GM20431 (cell line): ENCODE results near the gene OCA2.

Source experiments
- in situ Hi-C: fragments of 300-500 bp; cut with MseI, MboI; formaldehyde crosslinking; loops from one replicate; pipeline ENCODE4 v1.15.0; 2020; ENCODE audit warnings: low sequenced_read_pairs; ENCODE audit not compliant: unreplicated experiment

Gene OCA2

GRCh38 chr15:27902680-27903385, 196.3 kb downstream of the OCA2 start:
- in situ Hi-C loops: no loop called here

- in situ Hi-C loops: no loop called here
These were observed 199.4 kb downstream of the OCA2 start for GRCh38 chr15:27899583-27900285.

GRCh38 chr15:27897481-27897880, 201.6 kb downstream of the OCA2 start:
- in situ Hi-C loops: no loop called here

DNA sequence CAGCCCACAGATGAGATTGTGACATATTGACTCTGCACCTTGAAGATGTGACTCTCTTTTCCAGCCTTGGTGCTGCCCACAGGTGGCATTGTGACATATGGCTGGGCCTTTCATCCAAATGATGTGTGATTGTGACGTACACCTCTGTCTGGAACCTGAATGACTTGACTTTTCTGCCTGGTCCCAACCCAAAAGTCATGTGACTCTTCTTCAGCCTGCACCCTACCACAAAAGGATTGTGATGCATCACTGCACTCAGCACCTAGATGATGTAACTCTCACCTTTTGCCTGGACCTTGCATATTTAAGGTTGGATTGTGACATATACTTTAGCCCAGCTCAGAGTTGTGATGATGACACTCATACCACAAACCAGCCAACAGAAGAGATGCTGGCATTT, 204.5 kb downstream of the OCA2 start:
- in situ Hi-C loops: no loop called here

- in situ Hi-C loops: no loop called here
These were observed 209.9 kb downstream of the OCA2 start for GRCh38 chr15:27889258-27889657.

DNA sequence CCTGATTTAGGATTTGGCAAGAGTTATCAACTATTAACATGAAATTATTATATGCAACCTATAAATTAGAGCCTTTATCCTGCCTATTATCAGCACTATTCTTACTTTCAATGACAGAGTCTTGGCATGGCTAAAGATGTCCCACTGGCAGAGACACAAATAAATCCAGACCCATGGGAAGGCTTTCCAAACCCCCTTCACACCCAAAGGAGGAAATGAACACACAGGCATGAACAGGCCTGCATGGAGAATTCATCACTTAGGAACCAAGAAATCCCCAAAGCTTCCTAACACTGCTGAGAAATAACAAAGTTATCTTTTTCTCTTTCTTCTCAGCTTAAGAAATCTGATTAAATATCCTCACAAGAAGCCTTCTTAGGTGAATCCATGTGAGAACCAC, 213.9 kb downstream of the OCA2 start:
- in situ Hi-C loops: no loop called here

- in situ Hi-C loops: no loop called here
These were observed 214.4 kb downstream of the OCA2 start for GRCh38 chr15:27884726-27885125.

DNA sequence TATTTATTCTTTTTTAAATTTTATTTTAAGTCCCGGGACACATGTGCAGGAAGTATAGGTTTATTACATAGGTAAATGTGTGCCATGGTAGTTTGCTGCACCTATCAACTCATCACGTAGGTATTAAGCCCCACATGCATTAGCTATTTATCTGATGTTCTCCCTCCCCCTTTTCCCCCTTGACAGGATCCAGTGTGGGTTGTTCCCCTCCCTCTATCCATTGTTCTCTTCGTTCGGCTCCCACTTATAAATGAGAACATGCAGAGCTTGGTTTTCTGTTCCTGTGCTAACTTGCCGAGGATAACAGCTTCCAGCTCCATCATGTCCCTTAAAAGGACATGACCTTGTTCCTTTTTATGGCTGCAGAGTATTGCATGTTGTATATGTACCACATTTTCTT, 220.3 kb downstream of the OCA2 start:
- in situ Hi-C loops: no loop called here

- in situ Hi-C loops: no loop called here
These were observed 225.3 kb downstream of the OCA2 start for GRCh38 chr15:27873828-27874227.

GRCh38 chr15:27873039-27873438, 226.1 kb downstream of the OCA2 start:
- in situ Hi-C loops: no loop called here

GRCh38 chr15:27872355-27872754, 226.8 kb downstream of the OCA2 start:
- in situ Hi-C loops: no loop called here

DNA sequence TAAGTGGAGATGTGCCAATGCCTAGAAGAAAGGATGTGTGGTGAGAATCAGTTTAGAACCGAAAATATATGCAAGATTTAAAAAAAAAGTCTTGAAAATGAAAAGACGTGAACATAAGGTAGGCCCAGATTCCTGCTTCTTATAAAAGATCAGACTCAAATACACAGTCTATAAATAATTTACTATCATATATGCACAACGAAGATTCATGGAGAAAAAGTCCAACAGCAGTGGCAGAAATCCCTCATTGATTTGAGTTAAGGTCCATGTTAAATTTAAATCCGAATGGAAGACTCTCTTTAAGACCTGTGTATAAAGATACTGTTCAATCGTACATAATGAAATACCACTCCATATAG, 227.2 kb downstream of the OCA2 start:
- in situ Hi-C loops: no loop called here

GRCh38 chr15:27871078-27871901, 227.8 kb downstream of the OCA2 start:
- in situ Hi-C loops: no loop called here

GRCh38 chr15:27870320-27870719, 228.8 kb downstream of the OCA2 start:
- in situ Hi-C loops: no loop called here

DNA sequence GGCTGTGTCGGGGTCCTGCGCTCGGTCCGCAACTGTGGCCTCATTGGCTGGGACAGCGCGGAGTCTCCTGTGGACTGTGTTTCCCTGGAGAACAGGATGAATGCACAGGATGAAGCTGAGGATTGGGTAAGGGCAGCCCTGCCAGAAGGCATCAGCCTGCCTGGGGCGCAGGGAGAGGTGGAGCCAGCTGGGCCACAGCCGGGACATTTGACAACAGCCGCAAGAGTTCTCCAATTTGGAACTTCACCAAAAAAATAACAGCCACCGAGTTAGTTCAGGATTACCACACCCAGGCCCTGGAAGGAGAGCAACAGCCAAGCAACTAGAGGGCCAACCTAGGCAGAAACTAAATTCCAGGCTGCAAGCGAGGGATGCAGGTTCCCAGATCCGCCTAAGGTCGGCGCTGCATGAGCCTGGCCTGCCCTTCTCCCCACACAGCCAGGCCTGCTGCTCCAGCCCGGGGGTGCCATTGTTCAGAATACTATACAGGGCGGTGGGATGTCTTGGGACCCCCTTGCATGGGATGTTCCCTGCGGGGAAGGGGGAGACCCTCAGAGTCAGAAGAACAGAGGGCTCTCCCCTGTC, 229.3 kb downstream of the OCA2 start:
- in situ Hi-C loops: no loop called here

DNA sequence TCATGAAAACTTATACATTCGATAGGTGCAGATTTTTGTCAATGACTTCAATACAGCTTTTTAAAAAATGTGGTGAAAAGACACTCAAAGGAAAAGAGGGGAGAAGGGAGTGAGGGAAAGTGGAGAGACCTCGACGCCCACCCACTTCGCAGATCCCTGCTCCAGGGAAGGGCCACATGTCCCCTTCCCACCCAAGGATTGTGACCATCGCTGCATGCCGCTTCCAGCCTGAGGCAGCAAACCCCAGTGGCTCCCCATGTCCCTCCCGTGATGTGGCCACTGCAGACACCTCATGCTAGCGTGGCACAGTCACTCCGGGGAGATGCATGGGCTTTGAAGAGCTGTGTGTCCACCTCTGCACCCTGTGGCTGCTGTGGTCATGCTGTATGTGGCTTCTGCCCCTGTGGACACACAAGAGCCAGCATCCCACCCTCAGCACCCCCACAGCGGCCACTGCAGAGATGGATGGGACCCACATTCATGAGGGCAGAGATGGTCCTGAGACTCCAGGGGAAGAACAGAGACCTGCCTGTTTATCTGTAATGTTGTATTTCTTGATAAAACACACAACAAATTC, 230.2 kb downstream of the OCA2 start:
- in situ Hi-C loops: no loop called here

GRCh38 chr15:27867861-27868260, 231.3 kb downstream of the OCA2 start:
- in situ Hi-C loops: no loop called here

DNA sequence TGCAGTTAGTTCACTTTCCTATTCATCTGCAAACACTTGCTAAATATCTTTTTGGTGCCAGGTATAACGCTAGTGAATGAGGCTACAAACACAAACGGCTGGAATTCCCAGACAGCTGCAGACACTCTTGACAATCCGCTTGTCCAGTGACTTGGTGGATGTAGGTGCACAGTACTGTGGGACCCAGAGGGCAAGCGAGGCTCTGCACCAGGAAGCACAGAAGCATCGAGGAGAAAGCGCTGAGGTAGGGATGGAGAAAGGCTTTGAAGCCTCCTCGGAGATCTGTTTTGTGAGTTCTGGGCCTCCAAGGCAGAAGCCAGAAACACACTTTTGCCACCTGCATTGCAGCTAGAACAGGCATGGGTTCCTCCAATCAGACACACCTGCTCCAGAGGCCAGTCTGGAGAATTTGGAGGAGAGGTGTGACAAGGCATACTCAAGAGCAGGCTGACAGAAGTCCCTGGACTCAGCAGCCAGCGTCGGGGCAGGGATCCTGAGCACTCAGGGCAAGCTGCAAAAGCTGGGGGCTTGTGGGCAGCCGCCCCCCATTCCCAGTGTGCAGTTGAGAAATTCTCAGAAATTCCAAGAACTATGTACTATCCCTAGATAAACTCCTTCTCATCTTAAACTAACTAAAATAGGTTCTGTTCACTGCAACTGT, 232.5 kb downstream of the OCA2 start:
- in situ Hi-C loops: no loop called here

DNA sequence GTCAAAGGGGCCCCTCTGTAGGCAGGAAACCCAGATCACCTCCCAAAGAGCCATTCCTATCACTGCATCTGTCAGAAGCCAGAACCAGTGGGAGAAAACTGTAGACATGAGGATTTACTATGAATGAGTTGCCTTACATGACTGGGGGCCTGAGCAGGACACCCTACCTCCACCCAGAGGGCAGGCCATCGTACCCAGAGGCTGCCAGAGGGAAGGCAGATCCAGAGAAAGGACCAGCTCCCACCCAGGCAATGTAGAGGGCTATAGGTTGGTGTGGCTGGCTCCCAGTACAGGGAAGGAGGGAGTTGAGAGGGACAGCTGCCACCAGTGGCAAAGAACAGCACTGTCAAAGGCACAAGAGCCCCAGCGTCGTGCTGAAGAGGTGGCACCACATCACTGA, 233.2 kb downstream of the OCA2 start:
- in situ Hi-C loops: no loop called here
